ENCODE data around the gene MAPK10. TPM values are rescaled to one million over a fixed set of nuclear protein-coding genes. Genes with fewer than 3 reads are reported as not detected.

Gene MAPK10
- total and polyA plus RNA-seq, 2 of the 8 experiments (the other 6 are each of a cell fraction or from before 2014, with no cell fraction given), result 2.5 to 3.1 TPM

- no peak for TF ChIP-seq EGR1 (IDR thresholded peaks at IDR 0.05; ENCODE audit: borderline replicate concordance, low read depth, low read length)
- no peak for TF ChIP-seq ATF2 (IDR thresholded peaks at IDR 0.05; ENCODE audit: low read length)
- no peak for TF ChIP-seq CHD7 (IDR thresholded peaks at IDR 0.05; ENCODE audit: insufficient replicate concordance, low read length)
- no peak for TF ChIP-seq RNF2 (IDR thresholded peaks at IDR 0.05; ENCODE audit: borderline replicate concordance, low read depth, low read length, missing control alignments, poor library complexity, severe bottlenecking)
- TF ChIP-seq SIN3A (conservative IDR thresholded peaks at IDR 0.05 in 1 of 2, IDR thresholded peaks at IDR 0.05 in 1 of 2; ENCODE audit: low read depth in 1 of 2, low read length in 2 of 2), result no peak
These were observed 413.0 kb downstream of the MAPK10 start (continued) for GRCh38 chr4:85946821-85947220.
